Liver (tissue), 9 donors: ENCODE measurements around the gene KCNIP1. TPM values are rescaled to one million over a fixed set of nuclear protein-coding genes. Genes with fewer than 3 reads are reported as not detected.

Source experiments
- DNase-seq: peaks from one replicate; pipeline ENCODE4 v3.0.0-alpha.2; 2017; ENCODE audit warnings: low spot score
- H3K27ac ChIP-seq, 2 donors: one replicate each; pipeline ENCODE4 v1.7.0; 2013; ENCODE audit warnings: inconsistent platforms in 2 of 2, low read length in 2 of 2, control low read depth in 1 of 2, low read depth in 1 of 2, mild to moderate bottlenecking in 1 of 2
- H3K27me3 ChIP-seq, 4 donors: one replicate each; pipeline versions ENCODE4 v1.6.1 to v1.7.0; 2013; ENCODE audit warnings: low read length in 3 of 4, inconsistent platforms in 1 of 4, mild to moderate bottlenecking in 1 of 4, moderate library complexity in 1 of 4; ENCODE audit not compliant: control insufficient read depth in 4 of 4, insufficient read depth in 4 of 4
- H3K36me3 ChIP-seq, 4 donors: one replicate each; pipeline versions ENCODE4 v1.6.1 to v1.7.0; 2013; ENCODE audit warnings: low read length in 3 of 4, mild to moderate bottlenecking in 3 of 4, low read depth in 1 of 4, moderate library complexity in 1 of 4; ENCODE audit not compliant: control insufficient read depth in 4 of 4, insufficient read depth in 3 of 4
- H3K4me1 ChIP-seq, 4 donors: one replicate each; pipeline versions ENCODE4 v1.6.1 to v1.7.0; 2013; ENCODE audit warnings: low read length in 3 of 4, mild to moderate bottlenecking in 3 of 4, moderate library complexity in 1 of 4; ENCODE audit not compliant: control insufficient read depth in 4 of 4, insufficient read depth in 4 of 4
- H3K4me3 ChIP-seq, 3 donors: one replicate each; pipeline versions ENCODE4 v1.6.1 to v1.7.0; 2013; ENCODE audit warnings: low read length in 3 of 3, control low read depth in 1 of 3, low read depth in 1 of 3, mild to moderate bottlenecking in 1 of 3
- H3K9ac ChIP-seq, 2 donors: one replicate each; pipeline ENCODE4 v1.7.0; 2013; ENCODE audit warnings: low read length in 2 of 2, mild to moderate bottlenecking in 2 of 2, moderate library complexity in 2 of 2, control low read depth in 1 of 2, low read depth in 1 of 2
- H3K9me3 ChIP-seq, 4 donors: one replicate each; pipeline versions ENCODE4 v1.6.1 to v1.7.0; 2013; ENCODE audit warnings: low read length in 3 of 4; ENCODE audit not compliant: control insufficient read depth in 4 of 4
- ATF3 ChIP-seq: IDR thresholded peaks from 2 replicates; pipeline ENCODE4 v1.6.1; 2016; ENCODE audit warnings: antibody characterized with exemption
- CTCF ChIP-seq: fragments of 150-350 bp; IDR thresholded peaks from 2 replicates; pipeline ENCODE4 v1.5.1; 2017; ENCODE audit warnings: improper control_type of control experiment, low read depth, low read length; ENCODE audit not compliant: missing input control
- EGR1 ChIP-seq, 2 donors: IDR thresholded peaks; 2 replicates each; pipeline ENCODE4 v1.6.1; 2016 to 2018; ENCODE audit warnings: antibody characterized with exemption in 2 of 2, low read depth in 2 of 2
- FOXA1 ChIP-seq: IDR thresholded peaks from 2 replicates; pipeline ENCODE4 v1.6.1; 2016; ENCODE audit warnings: antibody characterized with exemption
- FOXA2 ChIP-seq: IDR thresholded peaks from 2 replicates; pipeline ENCODE4 v1.6.1; 2016; ENCODE audit warnings: antibody characterized with exemption
- GABPA ChIP-seq, 2 donors: IDR thresholded peaks in 1 of 2; conservative IDR thresholded peaks in 1 of 2; 2 replicates each; pipeline ENCODE4 v1.6.1; 2016; ENCODE audit warnings: antibody characterized with exemption in 2 of 2, mild to moderate bottlenecking in 1 of 2, moderate library complexity in 1 of 2
- HNF4A ChIP-seq, 2 donors: conservative IDR thresholded peaks; 2 replicates each; pipeline ENCODE4 v1.6.1; 2016; ENCODE audit warnings: antibody characterized with exemption in 2 of 2, mild to moderate bottlenecking in 2 of 2
- HNF4G ChIP-seq: IDR thresholded peaks from 2 replicates; pipeline ENCODE4 v1.6.1; 2016; ENCODE audit warnings: antibody characterized with exemption
- JUND ChIP-seq, 2 donors: IDR thresholded peaks; 2 replicates each; pipeline ENCODE4 v1.6.1; 2016; ENCODE audit warnings: antibody characterized with exemption in 2 of 2
- MAX ChIP-seq: IDR thresholded peaks from 2 replicates; pipeline ENCODE4 v1.6.1; 2016; ENCODE audit warnings: antibody characterized with exemption
- NR2F2 ChIP-seq: IDR thresholded peaks from 2 replicates; pipeline ENCODE4 v1.6.1; 2016; ENCODE audit warnings: antibody characterized with exemption
- RAD21 ChIP-seq, 2 donors: IDR thresholded peaks; 2 replicates each; pipeline ENCODE4 v1.6.1; 2016; ENCODE audit warnings: antibody characterized with exemption in 2 of 2, mild to moderate bottlenecking in 2 of 2
- REST ChIP-seq: IDR thresholded peaks from 2 replicates; pipeline ENCODE4 v1.6.1; 2016; ENCODE audit warnings: antibody characterized with exemption, mild to moderate bottlenecking
- RXRA ChIP-seq, 2 donors: IDR thresholded peaks; 2 replicates each; pipeline ENCODE4 v1.6.1; 2017 to 2018; ENCODE audit warnings: antibody characterized with exemption in 2 of 2, mild to moderate bottlenecking in 1 of 2
- SP1 ChIP-seq: IDR thresholded peaks from 2 replicates; pipeline ENCODE4 v1.6.1; 2018; ENCODE audit warnings: antibody characterized with exemption, mild to moderate bottlenecking
- TAF1 ChIP-seq: conservative IDR thresholded peaks from 2 replicates; pipeline ENCODE4 v1.6.1; 2016; ENCODE audit warnings: antibody characterized with exemption, mild to moderate bottlenecking
- YY1 ChIP-seq: IDR thresholded peaks from 2 replicates; pipeline ENCODE4 v1.6.1; 2016; ENCODE audit warnings: antibody characterized with exemption, mild to moderate bottlenecking
- ZBTB33 ChIP-seq: IDR thresholded peaks from 2 replicates; pipeline ENCODE4 v1.6.1; 2016; ENCODE audit warnings: antibody characterized with exemption
- WGBS: extraction: QIAGEN DNeasy Blood & Tissue Kit; methylation state at CpG from one replicate; pipeline ENCODE4 v1.1.7; 2013; 5-methylcytosine and 5-hydroxymethylcytosine counted together
- polyA plus RNA-seq, 2 donors: library from polyadenylated mRNA; stranded (reverse) in 1 of 2; unstranded in 1 of 2; fragments of 200-250 nt in 1 of 2; fragments of >200 nt in 1 of 2; fragmentation: Nextera tagmentation in 1 of 2; extraction: Ambion mirVana in 1 of 2; gene quantifications; one replicate each; pipeline versions ENCODE4 v1.2.1 to v1.2.3, GENCODE V29; 2013 to 2015
- total RNA-seq, 2 donors: library from RNA; depleted of rRNA; stranded (reverse); fragments of >200 nt; gene quantifications; one replicate each; pipeline ENCODE4 v1.2.3, GENCODE V29; 2014
- donor health status: healthy.
- donor health status: healthy.
- donor health status: healthy.
- donor health status: healthy.
- donor health status: healthy.

Gene KCNIP1
- total and polyA plus RNA-seq, 4 donors: 0.08 to 0.23 TPM; not detected in 2

- Histone ChIP-seq H3K27me3 (peaks cover 0 to 9% (median 0%) of the 10 kb centered on the region in 4 donors), H3K36me3 (no peaks in the 10 kb centered on the region), H3K4me1 (no peaks in the 10 kb centered on the region), H3K9me3 (no peaks in the 10 kb centered on the region), H3K27ac (no peak overlapping the region), H3K4me3 (no peak overlapping the region), H3K9ac (no peak overlapping the region)
- no peak for TF ChIP-seq NR2F2
- no peak for TF ChIP-seq REST
- TF ChIP-seq MAX: no peak
- TF ChIP-seq JUND (IDR thresholded peaks at IDR 0.05): no peak
- TF ChIP-seq GABPA (IDR thresholded peaks at IDR 0.05 in 1 of 2, conservative IDR thresholded peaks at IDR 0.05 in 1 of 2): no peak
- no peak for TF ChIP-seq RAD21 (IDR thresholded peaks at IDR 0.05)
- TF ChIP-seq EGR1 (IDR thresholded peaks at IDR 0.05; ENCODE audit: low read depth in 2 of 2): no peak
- no peak for TF ChIP-seq HNF4A (conservative IDR thresholded peaks at IDR 0.05)
- TF ChIP-seq TAF1: no peak
- no peak for TF ChIP-seq ZBTB33
- TF ChIP-seq FOXA2: no peak
- no peak for TF ChIP-seq ATF3
- no peak for TF ChIP-seq RXRA (IDR thresholded peaks at IDR 0.05)
- TF ChIP-seq YY1: no peak
- no peak for TF ChIP-seq FOXA1
- TF ChIP-seq HNF4G: no peak
- TF ChIP-seq SP1: no peak
- TF ChIP-seq CTCF: no peak
- no peak for DNase-seq
- WGBS: 75% methylated on average over 5 of the region's 5 CpGs
These were observed 159.1 kb downstream of the KCNIP1 start for GRCh38 chr5:170662966-170663365.
